ENCODE results near the gene JUND.

Gene JUND

DNA sequence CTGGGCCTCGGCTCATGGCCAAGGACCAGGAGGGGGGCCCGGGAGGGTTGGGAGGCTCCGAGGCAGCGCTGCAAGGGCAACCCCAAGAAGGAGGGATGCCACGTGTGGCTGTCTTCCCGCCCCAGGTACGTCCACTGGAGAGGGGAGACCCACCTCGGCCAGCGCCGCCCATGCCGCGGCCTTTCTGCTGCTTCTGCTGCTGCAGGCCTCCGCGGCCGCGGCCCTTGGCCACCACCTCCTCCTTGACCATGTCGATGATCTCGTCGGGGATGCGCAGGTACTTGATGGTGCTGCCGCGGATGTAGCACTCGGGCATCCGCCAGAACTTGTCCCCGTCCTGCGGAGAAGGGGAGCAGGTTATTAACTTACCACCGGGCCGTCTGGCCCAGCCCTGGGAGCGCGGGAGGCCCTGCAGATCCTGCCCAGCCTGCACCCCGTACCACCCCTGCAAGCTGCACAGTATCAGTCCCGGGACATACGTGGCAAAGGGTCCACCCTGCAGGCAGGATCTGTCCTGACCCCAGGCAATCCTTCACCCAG is 28.2 kb upstream of the JUND start:
- FAIRE-seq, result no peak
- DNase-seq (ENCODE audit: insufficient read length, low spot score), result no peak

GRCh38 chr19:18308948-18309325 is 27.5 kb upstream of the JUND start:
- no peak for FAIRE-seq

GRCh38 chr19:18308051-18308947 is 26.9 kb upstream of the JUND start:
- FAIRE-seq (no peak), DNase-seq (ENCODE audit: insufficient read length, low spot score) (no peak)

More at GRCh38 chr19:18308948-18309325, 27.5 kb upstream of the JUND start:
- DNase-seq (ENCODE audit: insufficient read length, low spot score), result no peak

GRCh38 chr19:18307271-18307681 is 25.9 kb upstream of the JUND start:
- DNase-seq (ENCODE audit: insufficient read length, low spot score), result no peak
- FAIRE-seq, result no peak

DNA sequence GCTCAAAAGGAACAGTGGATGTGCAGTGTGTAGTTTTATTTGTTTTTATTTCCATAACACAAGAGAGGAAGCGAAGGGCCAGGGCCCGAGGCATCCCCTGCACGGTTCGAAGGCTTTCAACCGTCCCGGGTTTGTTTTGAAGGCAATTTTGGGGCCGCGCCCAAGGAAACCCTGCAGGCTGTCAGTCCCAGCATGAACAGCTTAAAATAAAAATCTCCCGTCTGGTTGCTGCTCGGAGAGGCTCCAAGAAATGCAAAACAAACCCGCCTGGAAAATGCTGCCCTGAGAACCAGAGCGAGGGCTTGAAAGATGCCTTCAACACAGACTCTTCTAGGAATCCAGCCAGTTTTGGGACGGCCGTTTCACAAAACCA is 25.5 kb upstream of the JUND start:
- DNase-seq (ENCODE audit: insufficient read length, low spot score), result no peak
- FAIRE-seq, result no peak

- FAIRE-seq, result no peak
- no peak for DNase-seq (ENCODE audit: insufficient read length, low spot score)
These were observed 24.9 kb upstream of the JUND start for GRCh38 chr19:18306209-18306887.

DNA sequence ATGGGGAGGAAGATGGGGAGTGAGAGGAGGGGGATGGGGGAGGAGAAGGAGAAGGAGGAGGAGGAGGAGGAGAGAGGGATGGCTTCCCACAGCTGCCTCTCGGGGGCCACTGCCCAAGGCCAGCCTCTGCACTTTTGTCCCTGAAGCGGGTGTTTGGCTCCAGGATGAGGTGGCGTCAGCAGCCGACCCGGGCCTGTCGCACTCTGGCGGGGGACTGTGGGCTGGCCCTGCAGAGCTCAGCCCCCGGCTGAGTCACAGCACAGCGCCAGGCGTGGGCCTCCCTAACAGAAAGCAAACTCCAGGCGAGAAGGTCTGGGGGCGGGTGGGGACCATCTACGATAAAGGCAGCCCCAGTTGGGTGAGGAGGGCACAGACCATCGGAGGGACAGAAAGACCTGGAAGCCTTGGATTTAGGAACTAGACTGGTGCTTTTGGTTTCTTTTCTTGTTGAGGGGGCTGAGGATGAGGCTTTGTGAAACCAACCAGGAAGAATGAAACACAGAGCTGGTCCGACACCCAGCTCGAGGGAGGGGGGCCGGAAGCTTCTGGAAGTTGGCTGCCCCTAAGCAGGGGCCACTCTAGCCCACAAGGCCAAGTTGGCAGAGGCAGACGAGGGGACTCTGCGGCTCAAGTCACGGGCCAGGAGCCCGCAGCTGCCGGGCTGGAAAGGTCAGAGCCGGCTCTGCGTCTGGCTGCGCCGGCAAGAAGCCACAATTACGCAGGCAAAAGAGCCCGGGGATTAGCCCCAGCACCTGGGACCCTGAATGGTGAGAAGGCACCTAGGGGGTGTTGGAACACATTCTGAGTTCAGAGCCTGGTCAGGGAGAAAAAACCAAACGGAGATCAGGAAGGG is 23.3 kb upstream of the JUND start:
- peak; percentile 81 for DNase-seq (ENCODE audit: insufficient read length, low spot score)
- FAIRE-seq, result no peak

DNA sequence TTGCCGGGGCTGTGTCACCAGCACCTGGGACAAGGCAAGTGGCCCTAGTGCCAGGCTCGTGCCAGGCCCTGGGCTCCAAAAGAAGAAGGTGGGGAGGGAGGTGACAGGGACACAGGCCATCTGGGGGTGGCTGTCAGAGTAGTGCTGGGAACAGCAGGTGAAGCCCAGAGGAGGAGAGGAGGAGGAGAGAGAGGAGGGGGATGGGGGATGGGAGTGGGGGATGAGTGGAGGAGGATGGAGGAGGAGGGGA is 22.7 kb upstream of the JUND start:
- no peak for FAIRE-seq
- no peak for DNase-seq (ENCODE audit: insufficient read length, low spot score)

DNA sequence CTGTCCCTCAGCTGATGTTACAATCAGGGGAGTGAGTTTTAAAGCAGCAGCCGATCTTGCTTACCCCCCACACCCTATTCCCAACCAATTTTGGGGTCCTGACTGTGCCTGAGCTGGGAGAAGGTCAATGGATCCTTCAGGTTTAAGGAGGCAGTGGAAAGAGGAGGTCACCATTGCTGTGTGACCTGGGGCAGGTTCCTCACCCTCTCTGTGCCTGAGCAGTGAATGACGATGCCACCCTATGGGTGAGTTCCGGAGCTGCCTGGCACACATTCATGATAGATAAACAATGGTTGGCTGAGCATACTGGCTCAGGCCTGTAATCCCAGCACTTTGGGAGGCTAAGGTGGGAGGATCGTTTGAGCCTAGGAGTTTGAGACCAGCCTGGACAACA is 20.3 kb upstream of the JUND start:
- FAIRE-seq, result no peak

GRCh38 chr19:18300930-18301717 is 19.7 kb upstream of the JUND start:
- peak; percentile 16 for FAIRE-seq
- DNase-seq (ENCODE audit: insufficient read length, low spot score), result peak; percentile 64

More for the DNA sequence above, 20.3 kb upstream of the JUND start:
- no peak for DNase-seq (ENCODE audit: insufficient read length, low spot score)

DNA sequence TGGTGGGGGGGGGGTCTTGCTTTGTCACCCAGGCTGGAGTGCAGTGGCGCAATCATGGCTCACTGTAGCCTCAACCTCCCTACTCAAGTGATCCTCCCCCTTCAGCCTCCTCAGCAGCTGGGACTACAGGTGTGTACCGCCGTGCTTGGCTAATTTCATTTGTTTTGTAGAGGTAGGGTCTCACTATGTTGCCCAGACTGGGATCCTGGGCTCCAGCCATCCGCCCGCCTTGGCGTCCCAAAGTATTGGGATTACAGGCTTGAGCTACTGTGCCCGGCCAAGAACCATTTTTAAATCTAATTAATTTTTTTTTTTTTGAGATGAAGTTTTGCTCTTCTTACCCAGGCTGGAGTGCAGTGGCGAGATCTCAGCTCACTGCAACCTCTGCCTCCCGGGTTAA is 18.2 kb upstream of the JUND start:
- no peak for FAIRE-seq
- no peak for DNase-seq (ENCODE audit: insufficient read length, low spot score)

- FAIRE-seq, result no peak
- DNase-seq (ENCODE audit: insufficient read length, low spot score), result no peak
These were observed 17.2 kb upstream of the JUND start for GRCh38 chr19:18298601-18299000.

- FAIRE-seq (no peak), DNase-seq (ENCODE audit: insufficient read length, low spot score) (no peak)
These were observed 15.9 kb upstream of the JUND start for GRCh38 chr19:18297308-18297707.

DNA sequence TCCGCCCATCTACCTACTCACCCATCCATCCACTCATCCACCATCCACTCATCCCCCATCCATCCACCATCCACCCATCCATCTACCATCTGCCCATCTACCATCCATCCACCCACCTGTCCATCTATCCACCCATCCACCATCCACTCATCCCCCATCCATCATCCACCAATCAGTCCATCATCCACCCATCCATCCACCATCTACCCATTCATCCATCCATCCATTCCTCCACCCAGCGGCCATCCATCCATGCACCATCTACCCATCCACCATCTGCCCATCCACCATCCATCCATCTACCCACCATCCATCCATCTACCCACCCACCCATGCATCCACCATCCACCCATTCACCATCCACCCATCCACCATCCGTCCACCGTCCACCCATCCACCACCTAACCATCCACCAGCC is 13.6 kb upstream of the JUND start:
- FAIRE-seq, result peak; percentile 42
- no peak for DNase-seq (ENCODE audit: insufficient read length, low spot score)

GRCh38 chr19:18294467-18294864 is 13.0 kb upstream of the JUND start:
- no peak for FAIRE-seq
- DNase-seq (ENCODE audit: insufficient read length, low spot score), result no peak

DNA sequence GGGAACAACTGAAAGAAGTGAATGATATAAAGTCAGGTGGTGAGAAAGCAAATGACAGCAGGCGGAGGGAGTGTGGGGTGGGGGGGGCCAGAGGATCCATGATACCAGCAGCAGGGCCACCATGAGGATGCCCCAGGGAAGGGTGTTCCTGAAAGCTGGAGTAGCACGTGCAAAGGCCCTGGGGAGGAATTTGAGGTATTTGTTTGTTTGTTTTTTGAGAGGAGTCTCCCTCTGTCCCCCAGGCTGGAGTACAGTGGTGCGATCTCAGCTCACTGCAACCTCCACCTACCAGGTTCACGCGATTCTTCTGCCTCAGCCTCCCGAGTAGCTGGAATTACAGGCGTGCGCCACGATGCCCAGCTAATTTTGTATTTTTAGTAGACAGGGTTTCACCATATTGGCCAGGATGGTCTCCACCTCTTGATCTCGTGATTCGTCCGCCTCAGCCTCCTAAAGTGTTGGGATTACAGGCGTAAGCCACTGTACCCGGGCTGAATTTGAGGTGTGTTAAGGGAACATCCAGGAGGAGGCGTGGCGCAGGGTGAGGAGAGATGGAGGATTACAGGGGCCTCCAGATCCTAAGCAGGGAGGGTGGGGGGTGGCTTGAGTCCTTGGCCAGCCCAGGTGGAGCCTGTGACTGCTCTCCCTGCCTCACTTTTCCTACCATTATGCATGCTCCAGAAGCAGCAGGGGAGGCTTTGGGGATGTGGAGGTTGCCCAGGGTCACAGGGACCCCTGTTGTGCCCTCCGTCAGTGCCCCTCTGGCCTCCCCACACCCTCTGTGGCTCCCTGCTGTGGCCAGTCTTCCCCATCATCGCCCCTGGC is 12.4 kb upstream of the JUND start:
- FAIRE-seq, result no peak
- no peak for DNase-seq (ENCODE audit: insufficient read length, low spot score)

DNA sequence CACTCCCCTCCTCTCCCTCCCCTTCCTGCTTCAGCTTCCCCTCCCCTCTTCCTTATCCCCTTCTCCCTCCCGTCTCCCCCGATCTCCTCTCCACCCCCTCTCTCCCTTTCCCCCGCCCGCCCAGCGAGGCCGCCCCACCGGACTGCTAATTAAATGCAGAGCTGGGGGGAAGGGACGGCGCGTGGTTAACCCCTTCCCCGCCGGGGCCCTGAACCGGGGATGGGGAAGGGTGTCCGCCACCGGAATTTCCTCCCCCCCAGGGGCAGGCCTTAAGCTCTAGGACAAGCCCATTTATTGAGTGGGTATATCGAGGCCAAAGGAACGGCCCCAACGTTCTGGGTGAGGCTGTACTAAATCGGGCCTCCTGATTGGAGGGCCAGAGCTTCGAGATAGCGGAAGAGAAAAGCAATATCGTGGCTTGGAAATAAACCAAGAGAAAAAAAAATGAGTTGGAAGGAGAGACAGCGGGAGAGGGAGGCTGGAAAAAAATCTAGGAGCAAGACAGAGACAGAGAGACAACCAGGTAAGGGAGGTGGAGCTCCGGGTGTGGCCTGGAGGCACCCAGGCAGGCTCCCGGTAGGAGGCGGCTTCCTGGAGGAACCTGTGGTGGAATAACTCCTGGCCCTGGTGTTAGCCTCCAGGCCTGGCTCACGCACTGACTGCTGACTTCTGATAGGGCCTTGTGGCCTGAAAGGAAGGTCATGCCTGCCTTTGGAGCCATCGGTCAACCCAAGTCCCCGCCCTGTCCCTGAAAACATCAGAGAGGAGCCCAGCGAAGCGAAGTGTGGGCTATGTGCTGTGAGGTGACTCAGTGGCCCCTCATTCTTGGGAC is 11.6 kb upstream of the JUND start:
- FAIRE-seq (peak; percentile 16), DNase-seq (ENCODE audit: insufficient read length, low spot score) (peak; percentile 71)

- FAIRE-seq, result no peak
- no peak for DNase-seq (ENCODE audit: insufficient read length, low spot score)
These were observed 11.0 kb upstream of the JUND start for GRCh38 chr19:18292462-18292809.

Data from HTR-8/SVneo (cell line).